Activated naive CD8-positive, alpha-beta T cell treated with anti-CD3 and anti-CD28 coated beads for 36 hours (primary cell): ENCODE results near the gene CDCA5. TPM values are rescaled to one million over a fixed set of nuclear protein-coding genes. Genes with fewer than 3 reads are reported as not detected.

Experiments used
- DNase-seq: peaks from one replicate; pipeline ENCODE4 v3.0.0; 2021
- H3K27ac Mint-ChIP-seq: one replicate; pipeline ENCODE4 v1.8.0; 2022; ENCODE audit warnings: mild to moderate bottlenecking, moderate library complexity, mixed read lengths
- H3K27me3 Mint-ChIP-seq: one replicate; pipeline ENCODE4 v1.8.0; 2022; ENCODE audit warnings: mild to moderate bottlenecking, mixed read lengths
- H3K36me3 Mint-ChIP-seq: one replicate; pipeline ENCODE4 v1.8.0; 2021; ENCODE audit warnings: mild to moderate bottlenecking, mixed read lengths
- H3K4me1 Mint-ChIP-seq: one replicate; pipeline ENCODE4 v1.8.0; 2021; ENCODE audit warnings: mixed read lengths
- H3K4me3 Mint-ChIP-seq: one replicate; pipeline ENCODE4 v1.8.0; 2022; ENCODE audit warnings: mild to moderate bottlenecking, moderate library complexity, mixed read lengths
- H3K9me3 Mint-ChIP-seq: one replicate; pipeline ENCODE4 v1.8.0; 2022; ENCODE audit warnings: mixed read lengths
- total RNA-seq, 2 experiments: library from RNA; stranded (reverse); gene quantifications; one replicate each; pipeline ENCODE4 v1.2.3, GENCODE V29; 2021

Gene CDCA5
- total RNA-seq, 2 experiments from 2014 or later: 130 to 134 TPM

GRCh38 chr11:65100674-65101350, 17.0 kb upstream of the CDCA5 start:
- Mint-ChIP-seq H3K27ac (no peak overlapping the region), H3K4me3 (no peak overlapping the region), H3K27me3 (no peaks in the 10 kb centered on the region), H3K4me1 (peaks cover 11% of the 10 kb centered on the region), H3K36me3 (peaks cover 3% of the 10 kb centered on the region), H3K9me3 (no peaks in the 10 kb centered on the region)
- no peak for DNase-seq

DNA sequence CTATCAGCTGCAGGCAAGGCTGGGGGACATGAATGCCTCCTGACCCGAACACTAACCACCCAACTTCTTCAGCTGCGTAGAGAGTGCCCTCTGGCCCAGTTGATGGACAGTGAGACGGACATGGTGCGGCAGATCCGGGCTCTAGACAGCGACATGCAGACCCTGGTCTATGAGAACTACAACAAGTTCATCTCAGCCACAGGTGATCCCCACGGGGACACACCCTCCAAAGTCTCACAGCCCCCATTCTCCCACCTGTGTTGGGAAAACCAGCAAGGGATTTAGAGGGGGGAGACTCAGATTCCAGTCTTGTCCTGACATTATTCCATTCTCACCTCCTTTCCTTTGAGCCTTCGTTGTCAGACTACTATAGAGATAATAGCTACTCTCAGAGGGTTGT, 13.1 kb upstream of the CDCA5 start:
- DNase-seq: no peak
- Mint-ChIP-seq H3K9me3 (no peaks in the 10 kb centered on the region), H3K27me3 (no peaks in the 10 kb centered on the region), H3K27ac (peak overlapping the region; percentile 95), H3K4me3 (peak overlapping the region; percentile 93), H3K36me3 (peaks cover 2% of the 10 kb centered on the region), H3K4me1 (peaks cover 10% of the 10 kb centered on the region)

GRCh38 chr11:65095974-65096806, 12.3 kb upstream of the CDCA5 start, which contains the start of gene VPS51:
VPS51 (plus strand) TSS chr11:65096214; CDS start chr11:65096251, 37 bp downstream.
- Mint-ChIP-seq H3K27me3 (no peaks in the 10 kb centered on the region), H3K36me3 (peaks cover 2% of the 10 kb centered on the region), H3K4me1 (peaks cover 10% of the 10 kb centered on the region), H3K27ac (peak within 1 kb of the TSS; percentile 95), H3K4me3 (peak within 1 kb of the TSS; percentile 93), H3K9me3 (no peaks in the 10 kb centered on the region)
- peak; percentile 86 for DNase-seq

DNA sequence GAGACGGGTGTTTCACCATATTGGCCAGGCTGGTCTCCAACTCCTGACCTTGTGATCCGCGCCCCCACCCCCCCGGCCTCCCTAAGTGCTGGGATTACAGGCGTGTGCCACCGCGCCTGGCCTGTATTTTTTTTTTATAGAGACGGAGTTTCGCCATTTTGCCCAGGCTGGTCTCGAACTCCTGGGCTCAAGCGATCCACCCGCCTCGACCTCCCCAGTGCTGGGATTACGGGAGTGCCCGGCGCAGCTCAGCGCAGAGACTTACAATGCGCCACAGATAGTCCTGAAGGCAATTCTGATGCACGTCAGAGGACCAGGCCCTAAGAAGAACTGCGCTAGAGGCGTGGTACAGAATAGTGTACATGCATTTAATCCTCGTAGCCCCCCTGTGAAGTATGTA, 11.6 kb upstream of the CDCA5 start:
- DNase-seq: no peak
- Mint-ChIP-seq H3K27me3 (no peaks in the 10 kb centered on the region), H3K36me3 (peaks cover 2% of the 10 kb centered on the region), H3K9me3 (no peaks in the 10 kb centered on the region), H3K4me1 (peaks cover 10% of the 10 kb centered on the region), H3K27ac (peak overlapping the region; percentile 95), H3K4me3 (peak overlapping the region; percentile 93)

GRCh38 chr11:65090628-65091027, 6.8 kb upstream of the CDCA5 start:
- Mint-ChIP-seq H3K36me3 (peaks cover 6% of the 10 kb centered on the region), H3K27me3 (no peaks in the 10 kb centered on the region), H3K27ac (no peak overlapping the region), H3K9me3 (no peaks in the 10 kb centered on the region), H3K4me3 (no peak overlapping the region), H3K4me1 (peaks cover 3% of the 10 kb centered on the region)
- no peak for DNase-seq

- Mint-ChIP-seq H3K9me3 (no peaks in the 10 kb centered on the region), H3K4me3 (no peak overlapping the region), H3K4me1 (peaks cover 7% of the 10 kb centered on the region), H3K36me3 (peaks cover 6% of the 10 kb centered on the region), H3K27me3 (no peaks in the 10 kb centered on the region), H3K27ac (no peak overlapping the region)
- DNase-seq: no peak
Observed at GRCh38 chr11:65089621-65090020, 5.8 kb upstream of the CDCA5 start.

GRCh38 chr11:65087827-65088226, 4.0 kb upstream of the CDCA5 start:
- H3K4me3 Mint-ChIP-seq: no peak overlapping the region
- H3K9me3 Mint-ChIP-seq: no peaks in the 10 kb centered on the region
- peaks cover 4% of the 10 kb centered on the region for H3K27me3 Mint-ChIP-seq
- H3K36me3 Mint-ChIP-seq: peaks cover 17% of the 10 kb centered on the region
- DNase-seq: no peak
- no peak overlapping the region for H3K27ac Mint-ChIP-seq
- H3K4me1 Mint-ChIP-seq: peaks cover 15% of the 10 kb centered on the region

DNA sequence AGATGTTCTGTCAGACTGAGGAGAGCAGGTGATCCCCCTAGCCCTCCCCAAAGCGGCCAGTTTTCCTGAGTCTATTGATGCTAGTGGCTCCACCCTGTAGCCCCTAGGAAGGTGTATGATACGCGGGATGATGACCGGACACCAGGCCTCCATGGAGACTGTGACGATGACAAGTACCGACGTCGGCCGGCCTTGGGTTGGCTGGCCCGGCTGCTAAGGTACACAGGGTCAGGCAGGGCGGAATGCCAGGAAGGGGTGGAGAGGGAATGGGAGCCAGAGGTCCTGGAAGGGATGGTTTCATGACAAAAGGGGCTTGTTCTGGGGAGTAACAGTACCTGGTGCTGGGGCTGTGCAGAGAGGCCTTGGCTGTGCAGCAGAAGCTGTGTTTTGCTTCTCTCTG, 3.4 kb upstream of the CDCA5 start:
- Mint-ChIP-seq H3K4me3 (no peak overlapping the region), H3K9me3 (no peaks in the 10 kb centered on the region), H3K36me3 (peaks cover 23% of the 10 kb centered on the region), H3K27me3 (peaks cover 4% of the 10 kb centered on the region), H3K4me1 (peaks cover 19% of the 10 kb centered on the region), H3K27ac (no peak overlapping the region)
- DNase-seq: no peak

DNA sequence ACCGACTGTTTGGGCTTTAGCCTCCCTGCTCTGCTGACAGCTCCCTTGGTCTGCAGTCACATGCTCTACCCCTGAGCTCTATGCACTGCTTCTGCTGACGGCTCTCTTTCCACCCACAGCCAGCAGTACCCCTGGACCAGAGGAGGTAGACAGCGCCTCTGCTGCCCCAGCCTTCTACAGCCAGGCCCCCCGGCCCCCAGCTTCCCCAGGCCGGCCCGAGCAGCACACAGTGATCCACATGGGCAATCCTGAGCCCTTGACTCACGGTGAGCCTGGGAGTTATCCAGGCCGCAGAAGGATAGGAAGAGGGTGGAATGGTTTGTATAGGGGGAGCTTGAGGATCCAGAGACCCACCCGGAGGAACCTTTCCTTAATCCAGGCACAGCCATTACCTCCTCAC, 3.0 kb upstream of the CDCA5 start:
- H3K36me3 Mint-ChIP-seq: peaks cover 25% of the 10 kb centered on the region
- H3K4me3 Mint-ChIP-seq: no peak overlapping the region
- no peaks in the 10 kb centered on the region for H3K9me3 Mint-ChIP-seq
- H3K27ac Mint-ChIP-seq: no peak overlapping the region
- peaks cover 4% of the 10 kb centered on the region for H3K27me3 Mint-ChIP-seq
- DNase-seq: no peak
- H3K4me1 Mint-ChIP-seq: peaks cover 23% of the 10 kb centered on the region

DNA sequence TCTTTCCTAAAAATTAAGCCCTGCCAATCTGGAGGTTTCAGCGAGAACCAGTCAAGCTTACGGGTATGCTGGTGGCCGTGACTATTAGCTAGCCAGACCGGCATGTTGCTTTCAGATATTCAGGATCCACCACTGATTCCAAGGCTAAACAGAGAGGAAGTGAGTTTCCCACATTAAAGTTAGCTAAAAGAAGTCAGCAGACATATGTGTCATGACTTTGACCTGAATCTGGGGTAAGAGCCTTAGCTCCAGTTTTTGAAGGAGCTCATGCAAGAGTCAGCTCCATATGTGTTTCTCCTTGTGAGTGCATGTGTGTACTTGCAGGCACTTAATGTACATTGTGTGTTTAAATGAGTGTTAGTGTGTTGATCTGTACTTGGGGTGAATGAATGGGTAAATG, 1.6 kb upstream of the CDCA5 start:
- Mint-ChIP-seq H3K4me1 (peaks cover 28% of the 10 kb centered on the region), H3K4me3 (peak overlapping the region; percentile 97), H3K27me3 (peaks cover 4% of the 10 kb centered on the region), H3K36me3 (peaks cover 36% of the 10 kb centered on the region), H3K9me3 (no peaks in the 10 kb centered on the region), H3K27ac (no peak overlapping the region)
- no peak for DNase-seq

- peaks cover 37% of the 10 kb centered on the region for H3K36me3 Mint-ChIP-seq
- peak overlapping the region; percentile 97 for H3K4me3 Mint-ChIP-seq
- H3K27me3 Mint-ChIP-seq: peaks cover 4% of the 10 kb centered on the region
- no peaks in the 10 kb centered on the region for H3K9me3 Mint-ChIP-seq
- DNase-seq: no peak
- peaks cover 29% of the 10 kb centered on the region for H3K4me1 Mint-ChIP-seq
- H3K27ac Mint-ChIP-seq: peak overlapping the region; percentile 98
Observed at GRCh38 chr11:65084598-65085375, 947 bp upstream of the CDCA5 start.

- Mint-ChIP-seq H3K4me3 (peak overlapping the region; percentile 97), H3K9me3 (no peaks in the 10 kb centered on the region), H3K27me3 (peaks cover 4% of the 10 kb centered on the region), H3K4me1 (peaks cover 41% of the 10 kb centered on the region), H3K36me3 (peaks cover 45% of the 10 kb centered on the region), H3K27ac (peak overlapping the region; percentile 98)
- DNase-seq: no peak
Observed at GRCh38 chr11:65083134-65083833, 556 bp downstream of the CDCA5 start.

GRCh38 chr11:65078786-65079342, 5.0 kb downstream of the CDCA5 start:
- Mint-ChIP-seq H3K27ac (peak overlapping the region; percentile 32), H3K4me1 (peaks cover 35% of the 10 kb centered on the region), H3K4me3 (no peak overlapping the region), H3K36me3 (peaks cover 67% of the 10 kb centered on the region), H3K27me3 (peaks cover 1% of the 10 kb centered on the region), H3K9me3 (no peaks in the 10 kb centered on the region)
- DNase-seq: no peak

DNA sequence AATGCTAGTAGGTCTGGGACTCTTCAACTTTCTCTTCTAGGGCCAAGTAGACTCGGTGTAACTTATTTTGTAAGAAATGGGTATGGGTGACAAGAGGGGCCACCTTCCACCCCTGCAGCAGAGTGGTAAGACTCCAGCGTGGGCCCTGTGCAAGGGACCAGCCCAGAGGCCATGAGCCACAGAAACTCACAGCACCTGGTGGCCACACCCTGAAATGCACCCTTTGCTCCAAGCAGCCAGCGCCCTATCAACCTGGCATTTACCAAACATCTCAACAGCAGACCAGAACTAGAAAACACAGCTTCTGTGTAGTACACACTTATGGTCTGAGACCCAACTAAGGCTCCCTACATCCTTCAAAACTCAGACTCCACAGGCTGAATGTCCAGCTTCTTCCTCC, 5.7 kb downstream of the CDCA5 start:
- H3K27ac Mint-ChIP-seq: no peak overlapping the region
- no peaks in the 10 kb centered on the region for H3K27me3 Mint-ChIP-seq
- H3K4me3 Mint-ChIP-seq: no peak overlapping the region
- H3K36me3 Mint-ChIP-seq: peaks cover 64% of the 10 kb centered on the region
- H3K9me3 Mint-ChIP-seq: no peaks in the 10 kb centered on the region
- DNase-seq: peak; percentile 60
- H3K4me1 Mint-ChIP-seq: peaks cover 35% of the 10 kb centered on the region
